Activated CD8-positive, alpha-beta memory T cell treated with anti-CD3 and anti-CD28 coated beads, Interleukin-2, amount 10 ng/mL, durations not matched to agents 7 days and 5 days (primary cell): Measurements from ENCODE around the gene GP2. TPM values are rescaled to one million over a fixed set of nuclear protein-coding genes. Genes with fewer than 3 reads are reported as not detected.

ENCODE experiments used
- ATAC-seq: fragments of 150-1000 bp; cut with Tn5 transposase; one replicate; pipeline ENCODE4 v1.10.0; 2021; ENCODE audit warnings: moderate library complexity
- CTCF ChIA-PET: fragments of 350-600 bp; sonication (Branson Sonifier 250); formaldehyde crosslinking; loops from one replicate; lab custom pipeline; 2021; ENCODE audit warnings: antibody characterized with exemption; lab: Charles Lee
- DNase-seq: peaks from one replicate; pipeline ENCODE4 v3.0.0-alpha.2; 2020
- H3K27ac Mint-ChIP-seq: one replicate; pipeline ENCODE4 v1.8.0; 2021; ENCODE audit warnings: mild to moderate bottlenecking, mixed read lengths
- H3K27me3 Mint-ChIP-seq: one replicate; pipeline ENCODE4 v1.8.0; 2021; ENCODE audit warnings: mixed read lengths
- H3K36me3 Mint-ChIP-seq: one replicate; pipeline ENCODE4 v1.8.0; 2021; ENCODE audit warnings: mild to moderate bottlenecking, mixed read lengths
- H3K4me1 Mint-ChIP-seq: one replicate; pipeline ENCODE4 v1.8.0; 2021; ENCODE audit warnings: mixed read lengths
- H3K4me3 Mint-ChIP-seq: one replicate; pipeline ENCODE4 v1.8.0; 2021; ENCODE audit warnings: mild to moderate bottlenecking, moderate library complexity, mixed read lengths
- H3K9me3 Mint-ChIP-seq: one replicate; pipeline ENCODE4 v1.8.0; 2022; ENCODE audit warnings: low read depth, mixed read lengths
- total RNA-seq, 2 experiments: library from RNA; stranded (reverse); gene quantifications; one replicate each; pipeline ENCODE4 v1.2.3, GENCODE V29; 2021

Gene GP2
- total RNA-seq, 2 experiments from 2014 or later = not detected

DNA sequence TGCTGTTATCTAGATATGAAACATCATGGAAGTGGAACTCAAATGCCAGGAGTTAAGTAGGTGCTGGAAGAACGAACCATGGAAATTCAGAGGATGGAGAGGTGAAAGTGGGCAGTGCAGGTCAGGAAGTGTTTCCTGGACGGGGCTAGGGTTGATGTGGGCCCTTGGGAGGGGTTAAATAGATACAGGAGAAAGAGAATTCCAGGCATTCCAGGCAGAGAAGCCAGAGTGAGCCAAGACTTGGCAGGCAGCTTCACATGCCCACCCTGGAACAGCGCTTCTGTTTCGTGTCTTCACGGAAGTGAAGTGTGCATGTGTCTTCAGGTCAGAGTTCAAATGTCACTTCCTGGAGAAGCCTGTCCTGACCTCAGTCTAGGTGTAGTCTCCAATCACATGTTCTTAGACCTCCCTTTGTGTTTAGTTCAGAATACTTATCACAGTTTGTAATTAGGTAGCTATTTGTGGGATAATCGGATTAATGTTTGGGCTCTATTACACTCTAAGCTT lies 41.3 kb downstream of the GP2 start:
- H3K4me3 Mint-ChIP-seq = no peak overlapping the region
- H3K27me3 Mint-ChIP-seq = no peaks in the 10 kb centered on the region
- no peaks in the 10 kb centered on the region for H3K4me1 Mint-ChIP-seq
- no peak for ATAC-seq
- no peaks in the 10 kb centered on the region for H3K36me3 Mint-ChIP-seq
- no peak for DNase-seq
- CTCF ChIA-PET = no interaction called here
- H3K27ac Mint-ChIP-seq = no peak overlapping the region
- no peaks in the 10 kb centered on the region for H3K9me3 Mint-ChIP-seq

DNA sequence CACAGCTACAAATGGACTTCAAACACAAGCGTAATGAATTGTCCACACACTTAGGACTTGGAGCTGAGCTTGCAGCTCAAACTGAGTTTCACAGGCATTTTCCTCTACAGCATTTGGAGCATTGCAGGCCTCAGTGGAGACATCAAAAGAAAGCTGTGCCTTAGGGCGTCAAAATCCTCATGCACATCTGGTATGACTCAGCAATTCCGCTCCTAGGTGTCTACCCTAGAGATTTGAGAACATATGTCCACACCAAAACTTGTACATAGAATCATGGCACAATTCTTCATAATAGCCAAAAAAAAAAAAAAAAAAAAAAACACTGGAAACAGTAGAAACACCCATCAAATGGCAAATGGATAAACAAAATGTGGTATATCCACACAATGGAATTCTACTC lies 47.1 kb downstream of the GP2 start:
- no peak overlapping the region for H3K4me3 Mint-ChIP-seq
- no peak for DNase-seq
- no peak overlapping the region for H3K27ac Mint-ChIP-seq
- H3K36me3 Mint-ChIP-seq = no peaks in the 10 kb centered on the region
- H3K27me3 Mint-ChIP-seq = no peaks in the 10 kb centered on the region
- ATAC-seq = no peak
- H3K9me3 Mint-ChIP-seq = no peaks in the 10 kb centered on the region
- no peaks in the 10 kb centered on the region for H3K4me1 Mint-ChIP-seq
- CTCF ChIA-PET = interaction anchor here (2.4 kb wide), 1 partner anchor 373 kb away, joined by 7 read pairs; no protein-coding TSS in a partner anchor

DNA sequence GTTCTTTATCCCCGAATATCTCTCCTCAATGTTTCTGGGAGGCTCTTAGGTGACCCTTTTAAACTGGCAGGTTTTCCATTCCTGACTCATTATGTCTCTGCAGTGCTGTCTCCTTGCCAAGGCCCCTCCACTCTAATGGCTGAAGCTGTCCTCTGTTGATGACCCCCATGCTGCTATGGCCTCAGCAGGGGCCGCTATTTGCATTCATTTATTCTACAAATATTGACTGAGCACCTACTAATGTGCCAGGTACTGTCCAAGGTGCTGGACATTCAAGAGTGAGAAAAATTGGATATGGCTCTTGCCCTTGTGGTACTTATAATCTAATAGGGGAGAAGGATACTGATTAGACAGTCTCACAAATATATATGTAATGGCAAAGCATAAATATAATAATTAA lies 55.4 kb downstream of the GP2 start:
- H3K36me3 Mint-ChIP-seq = no peaks in the 10 kb centered on the region

DNA sequence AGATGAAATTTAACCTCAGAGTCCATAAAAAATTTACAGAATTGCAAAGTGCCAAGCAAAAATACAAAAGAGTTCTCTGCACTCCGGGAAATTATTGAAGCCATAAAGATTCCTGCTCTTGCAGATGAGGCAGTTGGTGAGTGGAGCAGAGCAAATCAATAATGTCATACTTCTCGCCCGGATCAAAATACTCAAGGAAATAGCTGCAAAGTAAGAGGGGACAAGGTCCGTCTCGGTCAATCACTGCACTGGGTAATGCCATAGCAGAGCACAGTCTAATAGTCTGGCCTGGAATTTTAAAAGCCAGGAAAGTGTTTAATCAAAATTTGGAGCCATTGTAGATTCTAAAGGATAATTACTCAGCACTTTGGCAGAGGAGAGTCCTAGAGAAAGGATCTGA lies 58.9 kb downstream of the GP2 start:
- no peak overlapping the region for H3K27ac Mint-ChIP-seq
- H3K27me3 Mint-ChIP-seq = no peaks in the 10 kb centered on the region
- DNase-seq = no peak
- no peaks in the 10 kb centered on the region for H3K4me1 Mint-ChIP-seq
- CTCF ChIA-PET = no interaction called here
- ATAC-seq = no peak
- no peaks in the 10 kb centered on the region for H3K36me3 Mint-ChIP-seq
- H3K9me3 Mint-ChIP-seq = no peaks in the 10 kb centered on the region
- no peak overlapping the region for H3K4me3 Mint-ChIP-seq

More for the DNA sequence above, 55.4 kb downstream of the GP2 start:
- H3K9me3 Mint-ChIP-seq = no peaks in the 10 kb centered on the region
- DNase-seq = no peak
- CTCF ChIA-PET = no interaction called here
- no peaks in the 10 kb centered on the region for H3K27me3 Mint-ChIP-seq
- no peak overlapping the region for H3K27ac Mint-ChIP-seq
- ATAC-seq = no peak
- no peak overlapping the region for H3K4me3 Mint-ChIP-seq
- no peaks in the 10 kb centered on the region for H3K4me1 Mint-ChIP-seq

DNA sequence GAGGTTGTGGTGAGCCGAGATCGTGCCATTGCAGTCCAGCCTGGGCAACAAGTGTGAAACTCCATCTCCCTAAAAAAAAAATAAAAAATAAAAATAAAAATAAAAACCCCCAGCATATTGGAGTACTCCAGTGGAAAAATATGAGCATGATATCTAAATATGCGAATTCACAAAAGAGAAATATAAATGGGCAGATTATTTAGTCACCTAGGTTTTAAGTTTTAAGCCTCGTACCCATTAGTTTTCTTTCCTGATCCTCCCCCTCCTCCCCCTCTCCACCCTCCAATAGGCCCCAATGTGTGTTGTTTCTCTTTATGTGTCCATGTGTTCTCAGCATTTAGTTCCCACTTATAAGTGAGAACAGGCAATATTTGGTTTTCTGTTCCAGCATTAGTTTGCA lies 62.3 kb downstream of the GP2 start:
- H3K4me3 Mint-ChIP-seq = no peak overlapping the region
- H3K27me3 Mint-ChIP-seq = no peaks in the 10 kb centered on the region
- no peaks in the 10 kb centered on the region for H3K36me3 Mint-ChIP-seq
- DNase-seq = no peak
- H3K4me1 Mint-ChIP-seq = no peaks in the 10 kb centered on the region
- CTCF ChIA-PET = no interaction called here
- ATAC-seq = no peak
- H3K9me3 Mint-ChIP-seq = no peaks in the 10 kb centered on the region
- H3K27ac Mint-ChIP-seq = no peak overlapping the region

DNA sequence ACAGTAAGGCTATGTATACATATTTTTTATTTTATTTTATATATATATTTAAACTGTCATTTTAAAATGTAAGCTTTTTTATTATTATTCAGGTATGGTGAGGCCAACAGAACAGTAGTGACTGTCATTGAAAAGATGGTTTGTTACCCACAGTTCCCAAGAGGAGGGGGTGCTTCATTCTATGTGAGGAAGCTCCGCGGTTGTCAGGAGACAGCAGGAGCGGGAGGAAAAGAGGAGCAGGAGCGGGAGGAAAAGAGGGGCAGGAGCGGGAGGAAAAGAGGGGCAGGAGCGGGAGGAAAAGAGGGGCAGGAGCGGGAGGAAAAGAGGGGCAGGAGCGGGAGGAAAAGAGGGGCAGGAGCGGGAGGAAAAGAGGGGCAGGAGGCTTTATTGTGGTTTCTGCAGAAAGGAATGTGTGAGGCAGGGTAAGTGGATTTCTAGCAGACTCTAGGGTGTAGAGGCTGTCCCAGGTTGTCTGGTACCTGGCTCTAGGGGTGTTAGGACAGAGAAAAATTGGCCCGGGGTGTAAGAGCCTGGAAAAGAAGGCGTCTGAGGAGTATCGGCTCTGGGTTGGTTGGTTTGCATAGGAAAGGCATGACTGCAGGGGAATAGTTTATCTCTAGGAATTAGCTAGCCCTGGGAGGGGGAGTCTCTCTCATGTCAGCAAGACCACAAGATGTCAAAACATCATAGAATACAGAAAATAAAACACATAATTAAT lies 64.0 kb downstream of the GP2 start:
- no peaks in the 10 kb centered on the region for H3K9me3 Mint-ChIP-seq
- no peaks in the 10 kb centered on the region for H3K27me3 Mint-ChIP-seq
- ATAC-seq = no peak
- DNase-seq = no peak
- no peaks in the 10 kb centered on the region for H3K4me1 Mint-ChIP-seq
- CTCF ChIA-PET = no interaction called here
- no peak overlapping the region for H3K27ac Mint-ChIP-seq
- no peak overlapping the region for H3K4me3 Mint-ChIP-seq
- H3K36me3 Mint-ChIP-seq = no peaks in the 10 kb centered on the region

DNA sequence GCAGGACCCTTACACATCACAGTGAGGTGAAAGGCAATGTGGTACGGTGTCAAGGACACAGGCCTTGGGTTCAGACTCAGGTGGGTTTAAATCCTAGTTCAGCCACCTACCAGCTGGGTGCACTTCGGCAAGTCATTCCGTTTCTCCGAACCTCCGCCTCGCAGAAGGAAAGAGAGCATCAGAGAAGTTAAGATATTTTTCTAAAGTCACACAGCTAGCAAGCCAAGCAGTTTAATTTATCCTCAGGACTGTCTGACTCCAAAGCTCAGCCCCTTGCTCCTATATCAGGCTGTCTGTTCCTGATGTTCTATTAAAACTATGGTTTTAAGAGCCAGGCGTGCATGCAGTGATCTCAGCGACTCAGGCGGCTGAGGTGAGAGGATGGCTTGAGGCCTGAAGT lies 65.1 kb downstream of the GP2 start:
- Mint-ChIP-seq H3K27me3 (no peaks in the 10 kb centered on the region), H3K27ac (no peak overlapping the region), H3K9me3 (no peaks in the 10 kb centered on the region), H3K36me3 (no peaks in the 10 kb centered on the region), H3K4me1 (no peaks in the 10 kb centered on the region), H3K4me3 (no peak overlapping the region)
- DNase-seq (no peak), ATAC-seq (no peak)
- CTCF ChIA-PET = no interaction called here

DNA sequence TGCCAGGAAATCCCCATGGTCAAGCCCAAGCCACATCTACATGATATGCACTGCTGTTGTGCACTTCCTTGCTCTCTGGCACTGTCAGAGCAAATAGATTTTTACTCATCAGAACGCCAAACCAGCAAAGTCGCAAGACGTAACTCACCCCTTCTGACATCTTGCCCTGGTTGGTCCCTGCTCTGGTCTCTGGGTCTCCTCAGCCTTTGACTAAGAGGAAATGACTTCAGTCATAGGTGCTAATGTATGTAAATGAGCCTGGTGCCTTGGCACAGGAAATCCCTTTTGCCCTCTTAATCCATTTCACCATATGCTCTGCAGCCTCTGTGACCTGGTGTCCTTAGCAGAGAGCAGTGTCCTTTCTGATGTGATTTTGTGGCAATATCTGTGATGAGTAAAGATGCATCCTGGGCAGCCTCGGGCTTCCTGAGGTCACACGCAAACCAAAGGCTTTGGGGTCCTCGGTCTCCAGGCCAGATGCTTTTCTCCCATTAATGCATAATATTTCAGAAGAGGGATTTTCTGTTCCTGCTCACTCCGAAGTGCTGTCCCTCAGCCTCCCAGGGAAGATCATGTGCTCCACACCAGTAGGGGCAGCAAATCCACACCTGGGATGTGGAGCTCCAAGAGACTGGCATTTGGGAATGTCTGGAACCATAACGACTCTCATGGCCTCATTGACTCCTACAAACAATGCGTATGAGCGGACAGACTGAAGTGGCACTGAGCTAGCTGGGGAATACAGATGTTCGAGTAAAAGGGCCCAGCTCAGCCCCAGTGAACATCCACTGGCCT lies 66.9 kb downstream of the GP2 start:
- no peaks in the 10 kb centered on the region for H3K4me1 Mint-ChIP-seq
- no peaks in the 10 kb centered on the region for H3K36me3 Mint-ChIP-seq
- no peak overlapping the region for H3K4me3 Mint-ChIP-seq
- H3K9me3 Mint-ChIP-seq = no peaks in the 10 kb centered on the region
- H3K27ac Mint-ChIP-seq = no peak overlapping the region
- CTCF ChIA-PET = no interaction called here
- no peaks in the 10 kb centered on the region for H3K27me3 Mint-ChIP-seq
- ATAC-seq (no peak), DNase-seq (no peak)

Other genes with a start within 250 kb of the GP2 start
- gene UMOD, start 25.2 kb upstream of the GP2 start, total RNA-seq = not detected
- gene PDILT, start 77.2 kb upstream of the GP2 start, total RNA-seq = not detected
- gene ACSM5, start 82.0 kb upstream of the GP2 start, total RNA-seq = not detected
- under 1 TPM in 1 of 2 experiments, not detected in 1; 0.26 TPM for gene ACSM2A, start 124.0 kb upstream of the GP2 start, total RNA-seq
- gene ACSM2B, start 248.9 kb upstream of the GP2 start, total RNA-seq = under 1 TPM in 1 of 2 experiments, not detected in 1; 0.49 TPM